Mucosa of rectum (tissue), 2 donors: Measurements from ENCODE around the gene BICRA.
A peak's percentile ranks its signal among the peaks of the same experiment; 100 is the strongest.

Source experiments
- H3K27ac ChIP-seq, 2 donors: one replicate each; pipeline ENCODE4 v1.7.0; 2013; ENCODE audit warnings: inconsistent platforms in 2 of 2, low read depth in 2 of 2, low read length in 2 of 2
- H3K27me3 ChIP-seq, 2 donors: one replicate each; pipeline ENCODE4 v1.7.0; 2013; ENCODE audit warnings: low read length in 2 of 2; ENCODE audit not compliant: control insufficient read depth in 2 of 2, insufficient read depth in 2 of 2
- H3K36me3 ChIP-seq, 2 donors: one replicate each; pipeline ENCODE4 v1.7.0; 2013; ENCODE audit warnings: low read length in 2 of 2; ENCODE audit not compliant: control insufficient read depth in 2 of 2, insufficient read depth in 2 of 2
- H3K4me1 ChIP-seq, 2 donors: one replicate each; pipeline ENCODE4 v1.7.0; 2013; ENCODE audit warnings: low read length in 2 of 2, mild to moderate bottlenecking in 1 of 2; ENCODE audit not compliant: control insufficient read depth in 2 of 2, insufficient read depth in 2 of 2
- H3K4me3 ChIP-seq, 2 donors: one replicate each; pipeline ENCODE4 v1.7.0; 2013; ENCODE audit warnings: low read length in 2 of 2
- H3K9ac ChIP-seq, 2 donors: one replicate each; pipeline ENCODE4 v1.7.0; 2013; ENCODE audit warnings: low read length in 2 of 2, low read depth in 1 of 2, mild to moderate bottlenecking in 1 of 2
- H3K9me3 ChIP-seq, 2 donors: one replicate each; pipeline ENCODE4 v1.7.0; 2013; ENCODE audit warnings: low read length in 2 of 2; ENCODE audit not compliant: control insufficient read depth in 2 of 2
- donor health status: healthy.
- donor health status: Normal muscosa, but diverticular disease.

The BICRA gene

GRCh38 chr19:47646924-47647323 lies 38.0 kb downstream of the BICRA start:
- peaks cover 20 to 26% of the 10 kb centered on the region in 2 donors for H3K4me1 ChIP-seq
- no peak overlapping the region for H3K4me3 ChIP-seq
- no peaks in the 10 kb centered on the region for H3K27me3 ChIP-seq
- no peak overlapping the region for H3K9ac ChIP-seq
- no peaks in the 10 kb centered on the region for H3K9me3 ChIP-seq
- H3K36me3 ChIP-seq = no peaks in the 10 kb centered on the region
- no peak overlapping the region for H3K27ac ChIP-seq

GRCh38 chr19:47649588-47649987 lies 40.7 kb downstream of the BICRA start:
- Histone ChIP-seq H3K4me1 (peaks cover 18 to 26% of the 10 kb centered on the region in 2 donors), H3K9ac (no peak overlapping the region), H3K27me3 (no peaks in the 10 kb centered on the region), H3K27ac (peak overlapping the region in 1 of 2 donors; percentile 21), H3K9me3 (no peaks in the 10 kb centered on the region), H3K36me3 (peaks cover 0 to 2% of the 10 kb centered on the region in 2 donors), H3K4me3 (no peak overlapping the region)

GRCh38 chr19:47650700-47651099 lies 41.8 kb downstream of the BICRA start:
- no peak overlapping the region for H3K27ac ChIP-seq
- H3K27me3 ChIP-seq = no peaks in the 10 kb centered on the region
- no peak overlapping the region for H3K9ac ChIP-seq
- H3K9me3 ChIP-seq = no peaks in the 10 kb centered on the region
- H3K4me1 ChIP-seq = peaks cover 18 to 26% of the 10 kb centered on the region in 2 donors
- H3K36me3 ChIP-seq = peaks cover 0 to 2% of the 10 kb centered on the region in 2 donors
- no peak overlapping the region for H3K4me3 ChIP-seq

- peaks cover 17 to 25% of the 10 kb centered on the region in 2 donors for H3K4me1 ChIP-seq
- no peak overlapping the region for H3K4me3 ChIP-seq
- H3K9me3 ChIP-seq = no peaks in the 10 kb centered on the region
- no peaks in the 10 kb centered on the region for H3K27me3 ChIP-seq
- no peak overlapping the region for H3K9ac ChIP-seq
- no peak overlapping the region for H3K27ac ChIP-seq
- H3K36me3 ChIP-seq = peaks cover 0 to 2% of the 10 kb centered on the region in 2 donors
Observed at GRCh38 chr19:47651132-47651531, 42.2 kb downstream of the BICRA start.

- H3K27ac ChIP-seq = no peak overlapping the region
- H3K9me3 ChIP-seq = no peaks in the 10 kb centered on the region
- no peaks in the 10 kb centered on the region for H3K27me3 ChIP-seq
- no peak overlapping the region for H3K9ac ChIP-seq
- H3K36me3 ChIP-seq = peaks cover 0 to 2% of the 10 kb centered on the region in 2 donors
- no peak overlapping the region for H3K4me3 ChIP-seq
- peaks cover 12 to 19% of the 10 kb centered on the region in 2 donors for H3K4me1 ChIP-seq
Observed at GRCh38 chr19:47651691-47652090, 42.8 kb downstream of the BICRA start.

GRCh38 chr19:47652285-47652684 lies 43.4 kb downstream of the BICRA start:
- H3K9ac ChIP-seq = no peak overlapping the region
- H3K9me3 ChIP-seq = no peaks in the 10 kb centered on the region
- H3K36me3 ChIP-seq = peaks cover 0 to 2% of the 10 kb centered on the region in 2 donors
- peaks cover 12 to 14% of the 10 kb centered on the region in 2 donors for H3K4me1 ChIP-seq
- H3K4me3 ChIP-seq = no peak overlapping the region
- H3K27me3 ChIP-seq = no peaks in the 10 kb centered on the region
- no peak overlapping the region for H3K27ac ChIP-seq

GRCh38 chr19:47653856-47654255 lies 44.9 kb downstream of the BICRA start:
- Histone ChIP-seq H3K27ac (no peak overlapping the region), H3K4me3 (no peak overlapping the region), H3K36me3 (peaks cover 0 to 2% of the 10 kb centered on the region in 2 donors), H3K27me3 (no peaks in the 10 kb centered on the region), H3K4me1 (peaks cover 9 to 16% of the 10 kb centered on the region in 2 donors), H3K9me3 (no peaks in the 10 kb centered on the region), H3K9ac (no peak overlapping the region)

GRCh38 chr19:47657719-47658118 lies 48.8 kb downstream of the BICRA start:
- peaks cover 0 to 2% of the 10 kb centered on the region in 2 donors for H3K36me3 ChIP-seq
- peak overlapping the region; percentile 77 to 91 for H3K27ac ChIP-seq
- peak overlapping the region in 1 of 2 donors; percentile 48 for H3K9ac ChIP-seq
- H3K27me3 ChIP-seq = no peaks in the 10 kb centered on the region
- H3K4me1 ChIP-seq = peaks cover 24 to 32% of the 10 kb centered on the region in 2 donors
- no peak overlapping the region for H3K4me3 ChIP-seq
- no peaks in the 10 kb centered on the region for H3K9me3 ChIP-seq

- Histone ChIP-seq H3K9ac (peak overlapping the region; percentile 48 to 63), H3K4me3 (peak overlapping the region; percentile 38 to 57), H3K9me3 (no peaks in the 10 kb centered on the region), H3K4me1 (peaks cover 31 to 34% of the 10 kb centered on the region in 2 donors), H3K27me3 (no peaks in the 10 kb centered on the region), H3K36me3 (no peaks in the 10 kb centered on the region), H3K27ac (peak overlapping the region; percentile 77 to 91)
Observed at GRCh38 chr19:47658431-47659348, 49.8 kb downstream of the BICRA start.

GRCh38 chr19:47660435-47660832 lies 51.5 kb downstream of the BICRA start:
- Histone ChIP-seq H3K4me3 (no peak overlapping the region), H3K9me3 (no peaks in the 10 kb centered on the region), H3K36me3 (no peaks in the 10 kb centered on the region), H3K27me3 (no peaks in the 10 kb centered on the region), H3K4me1 (peaks cover 39 to 45% of the 10 kb centered on the region in 2 donors), H3K9ac (no peak overlapping the region), H3K27ac (peak overlapping the region in 1 of 2 donors; percentile 53)
